ENCODE measurements around the gene CLIC4. TPM values are rescaled to one million over a fixed set of nuclear protein-coding genes. Genes with fewer than 3 reads are reported as not detected.

The CLIC4 gene
- total RNA-seq, 1 experiment from 2014 or later: 262 TPM

DNA sequence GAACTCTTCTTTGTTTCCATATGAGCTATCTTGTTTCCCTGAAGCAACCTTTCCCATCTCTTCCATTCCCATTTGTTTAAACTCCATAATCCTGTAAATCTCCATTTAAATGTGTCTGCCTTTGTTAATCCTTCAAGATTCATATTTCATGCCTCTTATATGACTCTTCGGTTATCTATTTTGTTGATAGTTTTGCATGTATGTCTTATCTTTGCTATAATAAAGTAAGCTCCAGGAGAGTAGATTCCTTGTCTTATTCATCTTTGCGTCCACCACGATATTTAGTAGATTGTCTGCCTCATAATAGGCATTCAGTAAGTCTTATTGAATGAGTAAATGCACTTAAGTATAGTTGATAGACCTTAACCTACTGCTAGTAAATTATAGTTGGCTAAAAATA, 18.4 kb downstream of the CLIC4 start (continued):
- TF ChIP-seq ETV6 (CRISPR knock-in tag; IDR thresholded peaks at IDR 0.05): no peak
- TF ChIP-seq, protein P1, sequence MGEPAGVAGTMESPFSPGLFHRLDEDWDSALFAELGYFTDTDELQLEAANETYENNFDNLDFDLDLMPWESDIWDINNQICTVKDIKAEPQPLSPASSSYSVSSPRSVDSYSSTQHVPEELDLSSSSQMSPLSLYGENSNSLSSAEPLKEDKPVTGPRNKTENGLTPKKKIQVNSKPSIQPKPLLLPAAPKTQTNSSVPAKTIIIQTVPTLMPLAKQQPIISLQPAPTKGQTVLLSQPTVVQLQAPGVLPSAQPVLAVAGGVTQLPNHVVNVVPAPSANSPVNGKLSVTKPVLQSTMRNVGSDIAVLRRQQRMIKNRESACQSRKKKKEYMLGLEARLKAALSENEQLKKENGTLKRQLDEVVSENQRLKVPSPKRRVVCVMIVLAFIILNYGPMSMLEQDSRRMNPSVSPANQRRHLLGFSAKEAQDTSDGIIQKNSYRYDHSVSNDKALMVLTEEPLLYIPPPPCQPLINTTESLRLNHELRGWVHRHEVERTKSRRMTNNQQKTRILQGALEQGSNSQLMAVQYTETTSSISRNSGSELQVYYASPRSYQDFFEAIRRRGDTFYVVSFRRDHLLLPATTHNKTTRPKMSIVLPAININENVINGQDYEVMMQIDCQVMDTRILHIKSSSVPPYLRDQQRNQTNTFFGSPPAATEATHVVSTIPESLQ (CRISPR knock-in tag; IDR thresholded peaks at IDR 0.05): no peak
- TF ChIP-seq, protein P2, sequence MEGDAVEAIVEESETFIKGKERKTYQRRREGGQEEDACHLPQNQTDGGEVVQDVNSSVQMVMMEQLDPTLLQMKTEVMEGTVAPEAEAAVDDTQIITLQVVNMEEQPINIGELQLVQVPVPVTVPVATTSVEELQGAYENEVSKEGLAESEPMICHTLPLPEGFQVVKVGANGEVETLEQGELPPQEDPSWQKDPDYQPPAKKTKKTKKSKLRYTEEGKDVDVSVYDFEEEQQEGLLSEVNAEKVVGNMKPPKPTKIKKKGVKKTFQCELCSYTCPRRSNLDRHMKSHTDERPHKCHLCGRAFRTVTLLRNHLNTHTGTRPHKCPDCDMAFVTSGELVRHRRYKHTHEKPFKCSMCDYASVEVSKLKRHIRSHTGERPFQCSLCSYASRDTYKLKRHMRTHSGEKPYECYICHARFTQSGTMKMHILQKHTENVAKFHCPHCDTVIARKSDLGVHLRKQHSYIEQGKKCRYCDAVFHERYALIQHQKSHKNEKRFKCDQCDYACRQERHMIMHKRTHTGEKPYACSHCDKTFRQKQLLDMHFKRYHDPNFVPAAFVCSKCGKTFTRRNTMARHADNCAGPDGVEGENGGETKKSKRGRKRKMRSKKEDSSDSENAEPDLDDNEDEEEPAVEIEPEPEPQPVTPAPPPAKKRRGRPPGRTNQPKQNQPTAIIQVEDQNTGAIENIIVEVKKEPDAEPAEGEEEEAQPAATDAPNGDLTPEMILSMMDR (IDR thresholded peaks at IDR 0.05): no peak
- TF ChIP-seq ELF4 (CRISPR knock-in tag; IDR thresholded peaks at IDR 0.05; ENCODE audit: low read depth): no peak
- no peak for TF ChIP-seq NFYB (CRISPR knock-in tag; conservative IDR thresholded peaks at IDR 0.05; ENCODE audit: low read depth)
- TF ChIP-seq ZNF423 (CRISPR knock-in tag; IDR thresholded peaks at IDR 0.05): no peak
- no peak for TF ChIP-seq FOXP1 (CRISPR knock-in tag; IDR thresholded peaks at IDR 0.05; ENCODE audit: borderline replicate concordance)

DNA sequence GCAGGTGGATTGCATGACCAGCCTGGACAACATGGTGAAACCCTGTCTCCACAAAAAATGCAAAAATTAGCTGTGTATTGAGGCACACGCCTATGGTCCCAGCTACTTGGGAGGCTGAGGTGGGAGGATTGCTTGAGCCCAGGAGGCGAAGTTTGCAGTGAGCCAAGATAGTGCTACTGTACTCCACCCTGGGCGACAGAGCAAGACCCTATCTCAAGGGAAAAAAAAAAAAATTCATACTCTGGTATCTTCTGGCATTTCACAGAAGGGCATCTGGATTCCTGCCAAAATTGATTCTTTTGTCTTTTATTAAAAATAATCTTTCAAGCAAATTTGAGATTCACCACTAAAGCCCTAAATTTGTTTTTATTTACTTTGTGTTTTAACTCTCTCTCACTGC, 19.2 kb downstream of the CLIC4 start:
- ChIA-PET POLR2A (no interaction called here), CTCF (interaction anchor here (1.1 to 2.4 kb wide), 2 partner anchors 17 to 76 kb away, joined by 3 to 12 read pairs; no protein-coding TSS in a partner anchor)
- Mint-ChIP-seq H3K27me3 (ENCODE audit: low read depth) (no peaks in the 10 kb centered on the region), H3K27ac (peak overlapping the region; percentile 36; the same call in 1 of the 2 replicates), H3K36me3 (0 out of 2 replicates have a peak, but pooled peaks cover 4% of the 10 kb centered on the region), H3K9me3 (no peaks in the 10 kb centered on the region), H3K4me3 (no peak overlapping the region), H3K4me1 (peaks cover 18% of the 10 kb centered on the region)
- TF ChIP-seq, protein P3, sequence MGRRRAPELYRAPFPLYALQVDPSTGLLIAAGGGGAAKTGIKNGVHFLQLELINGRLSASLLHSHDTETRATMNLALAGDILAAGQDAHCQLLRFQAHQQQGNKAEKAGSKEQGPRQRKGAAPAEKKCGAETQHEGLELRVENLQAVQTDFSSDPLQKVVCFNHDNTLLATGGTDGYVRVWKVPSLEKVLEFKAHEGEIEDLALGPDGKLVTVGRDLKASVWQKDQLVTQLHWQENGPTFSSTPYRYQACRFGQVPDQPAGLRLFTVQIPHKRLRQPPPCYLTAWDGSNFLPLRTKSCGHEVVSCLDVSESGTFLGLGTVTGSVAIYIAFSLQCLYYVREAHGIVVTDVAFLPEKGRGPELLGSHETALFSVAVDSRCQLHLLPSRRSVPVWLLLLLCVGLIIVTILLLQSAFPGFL (CRISPR knock-in tag; IDR thresholded peaks at IDR 0.05; ENCODE audit: borderline replicate concordance): no peak
- TF ChIP-seq SMAD3 (CRISPR knock-in tag; IDR thresholded peaks at IDR 0.05; ENCODE audit: borderline replicate concordance): no peak
- TF ChIP-seq ZNF121 (CRISPR knock-in tag; IDR thresholded peaks at IDR 0.05): peak; percentile 95
- TF ChIP-seq, protein P4, sequence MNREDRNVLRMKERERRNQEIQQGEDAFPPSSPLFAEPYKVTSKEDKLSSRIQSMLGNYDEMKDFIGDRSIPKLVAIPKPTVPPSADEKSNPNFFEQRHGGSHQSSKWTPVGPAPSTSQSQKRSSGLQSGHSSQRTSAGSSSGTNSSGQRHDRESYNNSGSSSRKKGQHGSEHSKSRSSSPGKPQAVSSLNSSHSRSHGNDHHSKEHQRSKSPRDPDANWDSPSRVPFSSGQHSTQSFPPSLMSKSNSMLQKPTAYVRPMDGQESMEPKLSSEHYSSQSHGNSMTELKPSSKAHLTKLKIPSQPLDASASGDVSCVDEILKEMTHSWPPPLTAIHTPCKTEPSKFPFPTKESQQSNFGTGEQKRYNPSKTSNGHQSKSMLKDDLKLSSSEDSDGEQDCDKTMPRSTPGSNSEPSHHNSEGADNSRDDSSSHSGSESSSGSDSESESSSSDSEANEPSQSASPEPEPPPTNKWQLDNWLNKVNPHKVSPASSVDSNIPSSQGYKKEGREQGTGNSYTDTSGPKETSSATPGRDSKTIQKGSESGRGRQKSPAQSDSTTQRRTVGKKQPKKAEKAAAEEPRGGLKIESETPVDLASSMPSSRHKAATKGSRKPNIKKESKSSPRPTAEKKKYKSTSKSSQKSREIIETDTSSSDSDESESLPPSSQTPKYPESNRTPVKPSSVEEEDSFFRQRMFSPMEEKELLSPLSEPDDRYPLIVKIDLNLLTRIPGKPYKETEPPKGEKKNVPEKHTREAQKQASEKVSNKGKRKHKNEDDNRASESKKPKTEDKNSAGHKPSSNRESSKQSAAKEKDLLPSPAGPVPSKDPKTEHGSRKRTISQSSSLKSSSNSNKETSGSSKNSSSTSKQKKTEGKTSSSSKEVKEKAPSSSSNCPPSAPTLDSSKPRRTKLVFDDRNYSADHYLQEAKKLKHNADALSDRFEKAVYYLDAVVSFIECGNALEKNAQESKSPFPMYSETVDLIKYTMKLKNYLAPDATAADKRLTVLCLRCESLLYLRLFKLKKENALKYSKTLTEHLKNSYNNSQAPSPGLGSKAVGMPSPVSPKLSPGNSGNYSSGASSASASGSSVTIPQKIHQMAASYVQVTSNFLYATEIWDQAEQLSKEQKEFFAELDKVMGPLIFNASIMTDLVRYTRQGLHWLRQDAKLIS (CRISPR knock-in tag; IDR thresholded peaks at IDR 0.05; ENCODE audit: borderline replicate concordance): no peak
- no peak for TF ChIP-seq JUN (CRISPR knock-in tag; IDR thresholded peaks at IDR 0.05)
- TF ChIP-seq, protein P5, sequence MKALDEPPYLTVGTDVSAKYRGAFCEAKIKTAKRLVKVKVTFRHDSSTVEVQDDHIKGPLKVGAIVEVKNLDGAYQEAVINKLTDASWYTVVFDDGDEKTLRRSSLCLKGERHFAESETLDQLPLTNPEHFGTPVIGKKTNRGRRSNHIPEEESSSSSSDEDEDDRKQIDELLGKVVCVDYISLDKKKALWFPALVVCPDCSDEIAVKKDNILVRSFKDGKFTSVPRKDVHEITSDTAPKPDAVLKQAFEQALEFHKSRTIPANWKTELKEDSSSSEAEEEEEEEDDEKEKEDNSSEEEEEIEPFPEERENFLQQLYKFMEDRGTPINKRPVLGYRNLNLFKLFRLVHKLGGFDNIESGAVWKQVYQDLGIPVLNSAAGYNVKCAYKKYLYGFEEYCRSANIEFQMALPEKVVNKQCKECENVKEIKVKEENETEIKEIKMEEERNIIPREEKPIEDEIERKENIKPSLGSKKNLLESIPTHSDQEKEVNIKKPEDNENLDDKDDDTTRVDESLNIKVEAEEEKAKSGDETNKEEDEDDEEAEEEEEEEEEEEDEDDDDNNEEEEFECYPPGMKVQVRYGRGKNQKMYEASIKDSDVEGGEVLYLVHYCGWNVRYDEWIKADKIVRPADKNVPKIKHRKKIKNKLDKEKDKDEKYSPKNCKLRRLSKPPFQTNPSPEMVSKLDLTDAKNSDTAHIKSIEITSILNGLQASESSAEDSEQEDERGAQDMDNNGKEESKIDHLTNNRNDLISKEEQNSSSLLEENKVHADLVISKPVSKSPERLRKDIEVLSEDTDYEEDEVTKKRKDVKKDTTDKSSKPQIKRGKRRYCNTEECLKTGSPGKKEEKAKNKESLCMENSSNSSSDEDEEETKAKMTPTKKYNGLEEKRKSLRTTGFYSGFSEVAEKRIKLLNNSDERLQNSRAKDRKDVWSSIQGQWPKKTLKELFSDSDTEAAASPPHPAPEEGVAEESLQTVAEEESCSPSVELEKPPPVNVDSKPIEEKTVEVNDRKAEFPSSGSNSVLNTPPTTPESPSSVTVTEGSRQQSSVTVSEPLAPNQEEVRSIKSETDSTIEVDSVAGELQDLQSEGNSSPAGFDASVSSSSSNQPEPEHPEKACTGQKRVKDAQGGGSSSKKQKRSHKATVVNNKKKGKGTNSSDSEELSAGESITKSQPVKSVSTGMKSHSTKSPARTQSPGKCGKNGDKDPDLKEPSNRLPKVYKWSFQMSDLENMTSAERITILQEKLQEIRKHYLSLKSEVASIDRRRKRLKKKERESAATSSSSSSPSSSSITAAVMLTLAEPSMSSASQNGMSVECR (CRISPR knock-in tag; IDR thresholded peaks at IDR 0.05; ENCODE audit: borderline replicate concordance): no peak
- no peak for TF ChIP-seq NFATC4 (CRISPR knock-in tag; IDR thresholded peaks at IDR 0.05)
- TF ChIP-seq, protein P1 (CRISPR knock-in tag; IDR thresholded peaks at IDR 0.05): no peak
- TF ChIP-seq ZNF396 (CRISPR knock-in tag; IDR thresholded peaks at IDR 0.05; ENCODE audit: borderline replicate concordance): no peak
- DNase-seq (ENCODE audit: low spot score) (no peak), ATAC-seq (no peak)
